ENCODE data around the gene GLB1L3. TPM values are rescaled to one million over a fixed set of nuclear protein-coding genes. Genes with fewer than 3 reads are reported as not detected.

Gene GLB1L3
- total RNA-seq, 4 donors from 2014 or later = not detected

DNA sequence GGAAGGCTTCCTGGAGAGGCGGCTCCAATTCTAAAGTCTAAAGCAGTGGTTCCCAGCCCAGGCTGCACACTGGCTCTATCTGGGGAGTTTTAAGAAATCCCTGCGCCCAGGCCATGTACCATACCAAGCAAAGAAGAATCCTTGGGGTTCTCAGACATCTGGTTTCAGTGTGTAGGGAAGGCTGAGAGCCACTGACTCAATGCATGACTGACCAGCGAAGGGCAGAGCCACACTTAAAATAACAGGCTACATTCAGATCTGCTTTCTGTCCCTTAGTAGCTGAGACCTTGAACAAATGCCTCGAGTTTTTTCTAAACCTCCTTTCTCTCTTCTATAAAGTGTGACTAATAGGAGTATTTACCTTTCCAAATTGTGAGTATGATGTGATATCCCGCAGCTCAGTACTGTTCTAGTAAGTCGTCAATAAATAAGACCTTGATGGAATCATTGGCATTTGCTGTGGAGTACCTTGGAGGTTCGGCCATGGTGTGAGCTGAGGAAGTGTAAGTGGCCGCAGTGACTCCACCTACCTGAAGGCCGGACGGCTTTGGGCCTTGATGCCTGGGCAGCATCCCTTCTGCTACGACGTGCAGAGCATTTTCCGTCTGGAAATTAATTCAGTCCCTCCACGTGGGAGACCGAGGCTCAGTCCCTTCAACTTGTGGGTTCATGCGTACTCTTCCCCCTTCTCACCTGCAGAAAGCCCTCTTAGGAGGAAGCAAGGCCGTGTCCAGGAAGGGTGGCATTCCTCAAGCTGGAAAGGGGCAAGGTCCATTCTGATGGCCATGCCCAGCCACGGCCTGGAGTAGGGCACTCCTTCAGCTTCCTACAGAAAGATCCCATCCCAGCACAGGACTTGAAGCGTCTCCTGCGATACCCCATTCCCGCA lies 80.7 kb downstream of the GLB1L3 start:
- DNase-seq (ENCODE audit: low spot score in 2 of 2) = no peak
- WGBS, 2 donors = 89 to 94% methylated on average over 21 of the region's 21 CpGs
- no peak overlapping the region for H3K27ac ChIP-seq

DNA sequence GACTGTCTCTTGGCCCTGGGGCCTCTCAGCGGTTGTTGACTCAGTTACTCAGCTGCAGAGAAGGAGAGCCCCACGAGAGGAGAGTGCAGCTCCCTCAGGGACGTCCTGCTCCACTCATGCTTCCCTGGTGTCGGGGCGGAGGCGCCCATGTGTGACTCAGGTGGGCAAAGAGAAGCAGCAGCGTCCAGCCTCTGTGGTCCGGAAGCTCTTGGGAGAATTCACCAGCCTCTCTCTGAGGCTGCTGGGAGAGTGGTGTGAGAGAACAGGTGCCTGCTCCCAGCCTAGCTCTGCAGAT lies 81.3 kb downstream of the GLB1L3 start:
- TF ChIP-seq POLR2A (IDR thresholded peaks at IDR 0.05) (no peak), CTCF (IDR thresholded peaks at IDR 0.05) (no peak)
- DNase-seq (ENCODE audit: low spot score in 2 of 2) = no peak
- WGBS, 2 donors = 74 to 91% methylated on average over 8 of the region's 8 CpGs
- Histone ChIP-seq H3K9me3 (no peaks in the 10 kb centered on the region), H3K27ac (no peak overlapping the region), H3K4me3 (no peak overlapping the region), H3K27me3 (no peaks in the 10 kb centered on the region), H3K4me1 (peaks cover 0 to 7% (median 3%) of the 10 kb centered on the region in 4 donors), H3K36me3 (no peaks in the 10 kb centered on the region)

More for the DNA sequence above, 80.7 kb downstream of the GLB1L3 start:
- no peaks in the 10 kb centered on the region for H3K36me3 ChIP-seq
- TF ChIP-seq CTCF (IDR thresholded peaks at IDR 0.05) = no peak
- no peak for TF ChIP-seq EP300 (IDR thresholded peaks at IDR 0.05)
- no peak for TF ChIP-seq POLR2A (IDR thresholded peaks at IDR 0.05)
- H3K4me1 ChIP-seq = peaks cover 0 to 7% (median 3%) of the 10 kb centered on the region in 4 donors
- H3K4me3 ChIP-seq = no peak overlapping the region
- H3K9me3 ChIP-seq = no peaks in the 10 kb centered on the region
- H3K27me3 ChIP-seq = no peaks in the 10 kb centered on the region

DNA sequence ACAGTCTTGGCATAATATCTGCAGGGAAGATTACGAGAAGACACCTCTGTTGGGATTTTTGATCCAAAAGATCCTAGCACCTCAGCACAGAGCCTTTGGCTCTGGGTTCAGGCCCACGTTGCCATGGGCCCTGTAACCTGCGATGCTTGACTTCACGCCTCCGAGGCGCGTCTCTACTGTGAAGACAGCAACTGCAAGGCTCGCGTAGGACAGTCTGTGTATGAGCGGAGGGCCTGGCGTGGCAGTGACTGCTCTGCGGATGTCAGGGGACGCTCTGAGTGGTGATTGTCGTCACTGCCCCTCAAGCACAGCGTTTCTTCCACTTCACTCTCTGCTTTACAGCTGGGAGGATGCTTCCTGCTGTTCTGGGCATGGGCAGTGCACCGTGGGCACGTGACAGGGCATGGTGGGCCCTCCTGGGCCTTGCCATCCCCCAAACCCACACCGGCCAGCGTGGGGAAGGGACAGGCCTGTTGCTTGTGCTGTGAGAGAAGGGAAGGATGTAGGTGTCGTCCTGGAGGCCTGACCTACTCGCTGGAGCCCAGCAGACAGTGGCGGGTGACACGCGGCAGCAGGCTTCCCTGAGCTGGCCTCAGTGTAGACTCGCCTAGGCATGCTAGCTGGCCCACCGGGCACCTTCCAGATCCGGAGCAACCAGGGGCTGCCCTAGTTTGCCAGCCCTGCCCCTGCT lies 82.1 kb downstream of the GLB1L3 start:
- no peak for DNase-seq (ENCODE audit: low spot score in 2 of 2)
- Histone ChIP-seq H3K4me3 (no peak overlapping the region), H3K36me3 (no peaks in the 10 kb centered on the region), H3K9me3 (no peaks in the 10 kb centered on the region), H3K27ac (no peak overlapping the region), H3K27me3 (no peaks in the 10 kb centered on the region), H3K4me1 (peaks cover 0 to 7% (median 3%) of the 10 kb centered on the region in 4 donors)
- no peak for TF ChIP-seq CTCF (IDR thresholded peaks at IDR 0.05)
- TF ChIP-seq EP300 (IDR thresholded peaks at IDR 0.05) = no peak
- no peak for TF ChIP-seq POLR2A (IDR thresholded peaks at IDR 0.05)
- 85 to 87% methylated on average over 18 to 27 of the region's 27 CpGs for WGBS, 2 donors

GRCh38 chr11:134358856-134359490 lies 82.8 kb downstream of the GLB1L3 start:
- no peaks in the 10 kb centered on the region for H3K27me3 ChIP-seq
- H3K36me3 ChIP-seq = no peaks in the 10 kb centered on the region
- H3K27ac ChIP-seq = no peak overlapping the region
- H3K4me1 ChIP-seq = peaks cover 0 to 7% (median 3%) of the 10 kb centered on the region in 4 donors
- DNase-seq (ENCODE audit: low spot score in 2 of 2) = no peak
- H3K9me3 ChIP-seq = no peaks in the 10 kb centered on the region
- 89 to 90% methylated on average over 16 to 18 of the region's 18 CpGs for WGBS, 2 donors
- H3K4me3 ChIP-seq = no peak overlapping the region
- TF ChIP-seq POLR2A (IDR thresholded peaks at IDR 0.05) = no peak
- no peak for TF ChIP-seq EP300 (IDR thresholded peaks at IDR 0.05)
- no peak for TF ChIP-seq CTCF (IDR thresholded peaks at IDR 0.05)

DNA sequence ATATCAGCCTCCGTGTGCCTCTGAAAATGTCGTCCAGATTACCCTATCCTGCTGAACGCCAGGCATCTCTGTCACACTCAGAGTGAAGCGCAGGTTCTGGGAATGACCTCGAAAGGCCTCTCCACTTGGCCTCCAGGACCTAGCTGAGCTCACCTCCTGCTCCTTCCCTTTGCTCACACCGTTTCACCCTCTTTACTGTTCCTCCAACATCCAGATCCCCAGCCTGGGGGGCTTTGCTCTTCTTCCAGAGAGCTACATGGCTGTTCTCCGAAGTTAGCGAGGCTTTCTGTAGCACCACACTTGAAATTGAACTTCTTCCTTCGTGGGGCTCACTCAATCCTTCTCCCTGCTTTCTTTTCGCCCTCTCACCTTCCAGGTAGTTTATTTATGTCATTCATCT lies 83.5 kb downstream of the GLB1L3 start:
- TF ChIP-seq POLR2A (IDR thresholded peaks at IDR 0.05) (no peak), CTCF (IDR thresholded peaks at IDR 0.05) (no peak), EP300 (IDR thresholded peaks at IDR 0.05) (no peak)
- Histone ChIP-seq H3K36me3 (no peaks in the 10 kb centered on the region), H3K27ac (no peak overlapping the region), H3K9me3 (no peaks in the 10 kb centered on the region), H3K4me1 (peaks cover 0 to 7% (median 3%) of the 10 kb centered on the region in 4 donors), H3K27me3 (no peaks in the 10 kb centered on the region), H3K4me3 (no peak overlapping the region)
- 89 to 92% methylated on average over 10 of the region's 10 CpGs for WGBS, 2 donors
- DNase-seq (ENCODE audit: low spot score in 2 of 2) = no peak
